ENCODE data around the gene GAD1. TPM values are rescaled to one million over a fixed set of nuclear protein-coding genes. Genes with fewer than 3 reads are reported as not detected.

The GAD1 gene
- total and polyA plus RNA-seq, 5 donors, result 0.02 TPM; not detected in 4

GRCh38 chr2:170828533-170828916, 11.8 kb downstream of the GAD1 start:
- H3K27ac ChIP-seq (ENCODE audit: low read length), result no peak overlapping the region
- no peaks in the 10 kb centered on the region for H3K27me3 ChIP-seq (ENCODE audit: control insufficient read depth, insufficient read depth)
- 73% methylated on average over 5 of the region's 5 CpGs for WGBS
- no peaks in the 10 kb centered on the region for H3K4me1 ChIP-seq (ENCODE audit: control insufficient read depth, insufficient read depth, low read length)
- ATAC-seq (no peak), DNase-seq (no peak)
- intact Hi-C loops (cut with DNase I), result no loop called here
- no peaks in the 10 kb centered on the region for H3K9me3 ChIP-seq (ENCODE audit: control insufficient read depth, low read length)
- H3K4me3 ChIP-seq (ENCODE audit: low read length), result no peak overlapping the region

DNA sequence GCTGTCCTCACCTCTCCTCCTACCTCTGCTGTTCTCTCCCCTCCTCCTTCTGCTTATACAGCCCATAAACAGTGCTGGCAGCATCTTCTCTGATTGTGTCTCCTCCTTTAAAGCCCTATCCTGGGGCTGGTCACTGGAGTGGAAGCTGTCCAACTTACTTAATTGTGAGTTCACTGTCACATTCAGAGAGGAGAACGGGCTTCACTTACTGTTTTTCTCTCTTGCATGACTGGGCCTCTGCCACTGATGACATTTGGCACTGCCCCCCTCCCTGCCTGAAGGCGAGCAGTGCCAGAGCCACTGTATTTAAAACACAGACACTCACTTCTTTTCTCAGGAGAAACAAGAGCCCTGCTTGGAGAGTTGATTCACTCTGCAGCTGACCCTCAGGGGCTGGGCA, 12.3 kb downstream of the GAD1 start:
- Histone ChIP-seq H3K9me3 (ENCODE audit: control insufficient read depth, low read length) (no peaks in the 10 kb centered on the region), H3K27me3 (ENCODE audit: control insufficient read depth, insufficient read depth) (no peaks in the 10 kb centered on the region), H3K27ac (ENCODE audit: low read length) (no peak overlapping the region), H3K4me3 (ENCODE audit: low read length) (no peak overlapping the region), H3K4me1 (ENCODE audit: control insufficient read depth, insufficient read depth, low read length) (no peaks in the 10 kb centered on the region)
- intact Hi-C loops (cut with DNase I), result no loop called here
- ATAC-seq (no peak), DNase-seq (no peak)
- WGBS, result 53% methylated on average over 2 of the region's 2 CpGs

- WGBS, result 86% methylated on average over 3 of the region's 3 CpGs
- Histone ChIP-seq H3K4me3 (ENCODE audit: low read length) (no peak overlapping the region), H3K9me3 (ENCODE audit: control insufficient read depth, low read length) (no peaks in the 10 kb centered on the region), H3K27me3 (ENCODE audit: control insufficient read depth, insufficient read depth) (no peaks in the 10 kb centered on the region), H3K4me1 (ENCODE audit: control insufficient read depth, insufficient read depth, low read length) (no peaks in the 10 kb centered on the region), H3K27ac (ENCODE audit: low read length) (no peak overlapping the region)
- ATAC-seq (no peak), DNase-seq (no peak)
- intact Hi-C loops (cut with DNase I), result no loop called here
Measured at GRCh38 chr2:170830166-170830565, 13.5 kb downstream of the GAD1 start.

DNA sequence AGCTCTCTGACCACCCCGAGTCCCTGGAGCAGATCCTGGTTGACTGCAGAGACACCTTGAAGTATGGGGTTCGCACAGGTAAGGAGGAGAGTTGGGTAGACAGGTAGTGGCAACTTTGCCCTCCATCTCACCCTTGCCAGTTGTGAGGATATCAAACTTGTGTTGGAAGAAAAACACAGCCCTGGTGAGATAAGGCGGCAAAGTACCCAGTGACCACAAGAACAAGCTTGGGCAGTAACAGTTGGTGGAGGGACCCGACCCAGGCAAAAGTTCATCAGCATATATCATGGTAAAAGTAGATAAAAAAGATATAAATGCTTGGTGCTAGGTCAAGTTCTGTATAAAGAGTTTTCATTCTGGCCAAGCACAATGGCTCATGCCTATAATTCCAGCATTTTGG, 14.4 kb downstream of the GAD1 start:
- WGBS, result 94% methylated on average over 4 of the region's 4 CpGs
- Histone ChIP-seq H3K27me3 (ENCODE audit: control insufficient read depth, insufficient read depth) (no peaks in the 10 kb centered on the region), H3K27ac (ENCODE audit: low read length) (no peak overlapping the region), H3K4me1 (ENCODE audit: control insufficient read depth, insufficient read depth, low read length) (no peaks in the 10 kb centered on the region), H3K9me3 (ENCODE audit: control insufficient read depth, low read length) (no peaks in the 10 kb centered on the region), H3K4me3 (ENCODE audit: low read length) (no peak overlapping the region)
- intact Hi-C loops (cut with DNase I), result no loop called here
- DNase-seq (no peak), ATAC-seq (no peak)

DNA sequence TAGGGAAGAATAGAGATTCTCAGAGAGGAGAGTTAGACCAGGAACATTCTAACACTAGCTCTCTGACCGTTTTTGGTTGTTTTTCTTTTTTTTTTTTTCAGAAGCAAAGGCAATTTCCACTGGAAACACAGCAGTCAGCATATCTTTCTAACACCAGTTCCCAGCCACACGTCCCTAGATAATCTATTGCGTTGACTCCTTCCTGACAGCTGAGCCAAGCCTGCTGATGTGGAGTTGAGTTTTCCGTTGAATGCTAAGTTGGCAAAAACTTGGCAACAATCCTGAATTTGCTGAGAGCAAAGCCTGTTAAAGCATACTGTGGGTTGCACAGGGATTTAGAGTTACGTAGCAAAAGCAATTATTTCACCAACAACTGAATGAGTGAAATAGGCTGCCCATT, 19.3 kb downstream of the GAD1 start:
- 15% methylated on average over 5 of the region's 5 CpGs for WGBS
- Histone ChIP-seq H3K4me3 (ENCODE audit: low read length) (no peak overlapping the region), H3K27me3 (ENCODE audit: control insufficient read depth, insufficient read depth) (no peaks in the 10 kb centered on the region), H3K27ac (ENCODE audit: low read length) (no peak overlapping the region), H3K9me3 (ENCODE audit: control insufficient read depth, low read length) (no peaks in the 10 kb centered on the region), H3K4me1 (ENCODE audit: control insufficient read depth, insufficient read depth, low read length) (no peaks in the 10 kb centered on the region)
- no peak for DNase-seq
- ATAC-seq, result peak in 1 of 2 donors; percentile 44
- intact Hi-C loops (cut with DNase I), result no loop called here

DNA sequence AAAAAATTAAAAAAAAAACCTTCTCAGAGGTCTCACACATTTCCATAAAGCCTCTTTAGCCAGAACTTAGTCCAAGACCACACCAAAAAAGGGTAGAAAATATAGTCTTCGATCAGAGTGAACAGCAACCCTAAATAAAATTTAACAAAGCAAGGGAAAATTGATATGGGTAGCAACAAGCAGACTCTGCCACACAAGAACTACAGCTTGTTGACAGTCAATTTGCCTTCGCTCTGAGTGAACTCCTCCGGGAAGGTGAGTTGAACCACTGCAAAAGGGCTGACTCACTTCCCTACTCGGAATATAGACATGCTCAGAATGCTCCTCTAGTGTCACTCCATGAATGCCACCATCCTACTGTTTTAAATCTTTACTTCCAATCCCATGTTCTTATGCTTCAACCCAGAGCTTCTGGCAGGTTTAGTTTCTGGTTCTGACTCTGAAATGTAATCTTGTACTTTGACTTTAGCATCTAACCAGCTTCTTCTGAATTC, 24.1 kb downstream of the GAD1 start:
- H3K9me3 ChIP-seq (ENCODE audit: control insufficient read depth, low read length), result no peaks in the 10 kb centered on the region
- H3K4me1 ChIP-seq (ENCODE audit: control insufficient read depth, insufficient read depth, low read length), result no peaks in the 10 kb centered on the region
- H3K4me3 ChIP-seq (ENCODE audit: low read length), result no peak overlapping the region
- intact Hi-C loops (cut with DNase I), result no loop called here
- H3K27ac ChIP-seq (ENCODE audit: low read length), result no peak overlapping the region
- WGBS, result 85% methylated on average over 4 of the region's 4 CpGs
- no peaks in the 10 kb centered on the region for H3K27me3 ChIP-seq (ENCODE audit: control insufficient read depth, insufficient read depth)
- ATAC-seq (no peak), DNase-seq (no peak)

GRCh38 chr2:170842785-170843184, 26.1 kb downstream of the GAD1 start:
- ATAC-seq (no peak), DNase-seq (no peak)
- intact Hi-C loops (cut with DNase I), result no loop called here
- Histone ChIP-seq H3K4me1 (ENCODE audit: control insufficient read depth, insufficient read depth, low read length) (no peaks in the 10 kb centered on the region), H3K9me3 (ENCODE audit: control insufficient read depth, low read length) (no peaks in the 10 kb centered on the region), H3K4me3 (ENCODE audit: low read length) (no peak overlapping the region), H3K27ac (ENCODE audit: low read length) (no peak overlapping the region), H3K27me3 (ENCODE audit: control insufficient read depth, insufficient read depth) (no peaks in the 10 kb centered on the region)
- 71% methylated on average over 2 of the region's 2 CpGs for WGBS

DNA sequence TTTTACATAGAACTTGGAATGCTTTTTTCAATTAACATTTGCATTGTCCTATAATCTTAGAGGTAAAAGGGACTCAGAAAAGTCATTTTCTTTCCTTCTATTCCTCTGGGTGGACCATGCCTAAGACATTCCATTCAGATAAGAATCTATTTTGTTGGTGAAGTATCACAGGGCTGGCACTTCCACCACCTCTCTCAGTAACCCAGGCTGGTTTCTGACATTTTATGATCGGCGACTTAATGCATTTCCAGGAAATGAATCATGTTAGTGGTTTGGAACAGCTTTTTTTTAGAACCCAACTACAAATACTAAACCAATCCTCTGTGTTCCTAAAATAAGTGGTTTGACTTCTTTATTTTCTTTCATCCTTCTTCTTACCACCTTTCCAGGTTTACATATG, 27.0 kb downstream of the GAD1 start:
- no peaks in the 10 kb centered on the region for H3K9me3 ChIP-seq (ENCODE audit: control insufficient read depth, low read length)
- intact Hi-C loops (cut with DNase I), result no loop called here

DNA sequence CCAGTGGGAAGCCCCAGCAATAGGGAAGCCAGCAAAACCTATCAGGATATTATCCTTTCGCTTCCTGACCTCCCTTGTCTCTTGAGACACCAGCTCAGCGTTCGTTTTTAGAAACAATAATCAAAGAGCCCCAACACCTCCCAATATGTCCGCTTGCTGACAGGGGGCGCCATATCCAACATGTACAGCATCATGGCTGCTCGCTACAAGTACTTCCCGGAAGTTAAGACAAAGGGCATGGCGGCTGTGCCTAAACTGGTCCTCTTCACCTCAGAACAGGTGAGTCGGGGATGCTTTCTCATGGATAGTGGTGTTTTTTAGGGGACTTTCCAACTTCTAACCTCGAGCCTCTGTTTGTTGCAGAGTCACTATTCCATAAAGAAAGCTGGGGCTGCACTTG, 28.7 kb downstream of the GAD1 start:
- intact Hi-C loops (cut with DNase I), result no loop called here
- Histone ChIP-seq H3K27me3 (ENCODE audit: control insufficient read depth, insufficient read depth) (no peaks in the 10 kb centered on the region), H3K27ac (ENCODE audit: low read length) (no peak overlapping the region), H3K4me3 (ENCODE audit: low read length) (no peak overlapping the region), H3K4me1 (ENCODE audit: control insufficient read depth, insufficient read depth, low read length) (no peaks in the 10 kb centered on the region), H3K9me3 (ENCODE audit: control insufficient read depth, low read length) (no peaks in the 10 kb centered on the region)
- ATAC-seq (no peak), DNase-seq (no peak)
- 80% methylated on average over 10 of the region's 10 CpGs for WGBS

More for the DNA sequence above, 27.0 kb downstream of the GAD1 start:
- DNase-seq (no peak), ATAC-seq (no peak)
- Histone ChIP-seq H3K27me3 (ENCODE audit: control insufficient read depth, insufficient read depth) (no peaks in the 10 kb centered on the region), H3K27ac (ENCODE audit: low read length) (no peak overlapping the region), H3K4me3 (ENCODE audit: low read length) (no peak overlapping the region), H3K4me1 (ENCODE audit: control insufficient read depth, insufficient read depth, low read length) (no peaks in the 10 kb centered on the region)
- WGBS, result 51% methylated on average over 2 of the region's 2 CpGs

DNA sequence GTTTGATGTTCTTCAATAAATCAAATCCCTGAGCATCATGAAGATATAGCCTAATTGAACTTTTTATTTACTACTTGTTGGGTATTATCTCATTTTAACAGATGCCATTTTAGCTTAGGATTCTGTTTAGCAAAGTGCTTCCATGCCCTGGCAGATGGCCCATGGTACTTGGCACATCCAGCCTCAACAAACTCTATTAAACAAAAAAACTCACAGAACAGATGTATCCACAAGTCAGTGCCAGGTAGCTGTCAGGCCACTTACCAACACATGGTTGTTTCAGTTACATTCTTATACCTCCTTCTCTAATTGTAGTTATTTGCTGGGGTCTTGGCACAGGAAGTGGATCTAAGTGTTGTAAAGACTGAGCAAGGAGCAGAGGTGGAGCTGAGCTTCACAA, 29.6 kb downstream of the GAD1 start:
- no peaks in the 10 kb centered on the region for H3K4me1 ChIP-seq (ENCODE audit: control insufficient read depth, insufficient read depth, low read length)
- H3K4me3 ChIP-seq (ENCODE audit: low read length), result no peak overlapping the region
- no peaks in the 10 kb centered on the region for H3K27me3 ChIP-seq (ENCODE audit: control insufficient read depth, insufficient read depth)
- H3K27ac ChIP-seq (ENCODE audit: low read length), result no peak overlapping the region
- ATAC-seq, result no peak
- intact Hi-C loops (cut with DNase I), result no loop called here
- no peak for DNase-seq
- no peaks in the 10 kb centered on the region for H3K9me3 ChIP-seq (ENCODE audit: control insufficient read depth, low read length)

GRCh38 chr2:170847716-170848115, 31.0 kb downstream of the GAD1 start:
- 69% methylated on average over 4 of the region's 4 CpGs for WGBS
- Histone ChIP-seq H3K27ac (ENCODE audit: low read length) (no peak overlapping the region), H3K9me3 (ENCODE audit: control insufficient read depth, low read length) (no peaks in the 10 kb centered on the region), H3K4me1 (ENCODE audit: control insufficient read depth, insufficient read depth, low read length) (no peaks in the 10 kb centered on the region), H3K4me3 (ENCODE audit: low read length) (no peak overlapping the region), H3K27me3 (ENCODE audit: control insufficient read depth, insufficient read depth) (no peaks in the 10 kb centered on the region)
- ATAC-seq (no peak), DNase-seq (no peak)
- intact Hi-C loops (cut with DNase I), result no loop called here

GRCh38 chr2:170848587-170848986, 31.9 kb downstream of the GAD1 start:
- no peak overlapping the region for H3K4me3 ChIP-seq (ENCODE audit: low read length)
- intact Hi-C loops (cut with DNase I), result no loop called here
- WGBS, result 84% methylated on average over 2 of the region's 2 CpGs
- no peaks in the 10 kb centered on the region for H3K9me3 ChIP-seq (ENCODE audit: control insufficient read depth, low read length)
- H3K4me1 ChIP-seq (ENCODE audit: control insufficient read depth, insufficient read depth, low read length), result no peaks in the 10 kb centered on the region
- DNase-seq (no peak), ATAC-seq (no peak)
- no peak overlapping the region for H3K27ac ChIP-seq (ENCODE audit: low read length)
- no peaks in the 10 kb centered on the region for H3K27me3 ChIP-seq (ENCODE audit: control insufficient read depth, insufficient read depth)

Measured in right cardiac atrium (tissue), 5 donors.